MM.1S (cell line): ENCODE measurements around the gene DIS3L2.

Experiments used
- DNase-seq: peaks from one replicate; pipeline ENCODE4 v3.0.0-alpha.2; 2015
- H2AFZ ChIP-seq: fragments of 300-600 bp; sonication (generic); 2 replicates; pipeline ENCODE4 v1.6.0; 2016; ENCODE audit warnings: antibody characterized with exemption, low read length
- H3F3A ChIP-seq: fragments of 300-600 bp; sonication (generic); 2 replicates; pipeline ENCODE4 v1.6.1; 2016; ENCODE audit warnings: mild to moderate bottlenecking, antibody characterized with exemption, low read length, moderate library complexity, mixed read lengths; ENCODE audit not compliant: insufficient read depth
- H3K27ac ChIP-seq: fragments of 300-600 bp; sonication (generic); 2 replicates; pipeline ENCODE4 v1.5.1; 2016; ENCODE audit warnings: mild to moderate bottlenecking, low read length
- H3K27me3 ChIP-seq: fragments of 300-600 bp; sonication (generic); replicated peaks from 2 replicates; pipeline ENCODE4 v1.6.0; 2016; ENCODE audit warnings: low read length; ENCODE audit not compliant: insufficient read depth
- H3K36me3 ChIP-seq: fragments of 300-600 bp; sonication (generic); replicated peaks from 2 replicates; pipeline ENCODE4 v1.6.1; 2016; ENCODE audit warnings: mild to moderate bottlenecking, low read length, mixed read lengths; ENCODE audit not compliant: insufficient read depth
- H3K4me1 ChIP-seq: fragments of 300-600 bp; sonication (generic); 2 replicates; pipeline ENCODE4 v1.6.1; 2016; ENCODE audit warnings: low read length, mixed read lengths
- H3K4me2 ChIP-seq: fragments of 300-600 bp; sonication (generic); 2 replicates; pipeline ENCODE4 v1.6.0; 2016; ENCODE audit warnings: low read depth, low read length
- H3K4me3 ChIP-seq: fragments of 300-600 bp; sonication (generic); 2 replicates; pipeline ENCODE4 v1.5.1; 2016; ENCODE audit warnings: low read length, mixed read lengths
- H3K79me2 ChIP-seq: fragments of 300-600 bp; sonication (generic); 2 replicates; pipeline ENCODE4 v1.6.1; 2016; ENCODE audit warnings: mixed run types, low read length, mixed read lengths
- H3K9ac ChIP-seq: fragments of 300-600 bp; sonication (generic); 2 replicates; pipeline ENCODE4 v1.6.1; 2016; ENCODE audit warnings: low read length, mixed read lengths
- H3K9me2 ChIP-seq: fragments of 300-600 bp; sonication (generic); replicated peaks from 2 replicates; pipeline ENCODE4 v1.6.1; 2016; ENCODE audit warnings: mild to moderate bottlenecking, low read length, mixed read lengths; ENCODE audit not compliant: insufficient read depth
- H3K9me3 ChIP-seq: fragments of 300-600 bp; sonication (generic); replicated peaks from 2 replicates; pipeline ENCODE4 v1.6.1; 2016; ENCODE audit warnings: mild to moderate bottlenecking, low read length, mixed read lengths; ENCODE audit not compliant: insufficient read depth
- H4K20me1 ChIP-seq: fragments of 300-600 bp; sonication (generic); 2 replicates; pipeline ENCODE4 v1.6.1; 2016; ENCODE audit warnings: mild to moderate bottlenecking, low read length, moderate library complexity, mixed read lengths; ENCODE audit not compliant: insufficient read depth
- CTCF ChIP-seq: fragments of 300-600 bp; sonication (generic); IDR thresholded peaks from 2 replicates; pipeline ENCODE4 v1.5.1; 2016; ENCODE audit warnings: antibody characterized with exemption, low read length, mixed read lengths
- EZH2 ChIP-seq: fragments of 300-600 bp; sonication (generic); optimal IDR thresholded peaks from 2 replicates; pipeline ENCODE3; 2017; ENCODE audit warnings: low read depth, mild to moderate bottlenecking, antibody characterized with exemption, low read length, mixed read lengths
- EZH2phosphoT487 ChIP-seq: fragments of 300-600 bp; sonication (generic); IDR thresholded peaks from 2 replicates; pipeline ENCODE4 v1.6.1; 2018; ENCODE audit warnings: antibody characterized with exemption, low read length

Gene DIS3L2

GRCh38 chr2:232238108-232238507 lies 276.6 kb downstream of the DIS3L2 start:
- Histone ChIP-seq H2AFZ (no peak overlapping the region), H3K9ac (no peak overlapping the region), H3K27me3 (no peaks in the 10 kb centered on the region), H3K4me3 (no peak overlapping the region), H3K9me2 (no peaks in the 10 kb centered on the region), H3K9me3 (no peaks in the 10 kb centered on the region), H3K36me3 (no peaks in the 10 kb centered on the region), H3K27ac (no peak overlapping the region), H3K4me1 (peaks cover 6% of the 10 kb centered on the region; the same call in 1 of the 2 replicates), H3K4me2 (no peak overlapping the region), H3F3A (no peaks in the 10 kb centered on the region), H3K79me2 (no peaks in the 10 kb centered on the region), H4K20me1 (no peaks in the 10 kb centered on the region)
- no peak for TF ChIP-seq EZH2
- TF ChIP-seq EZH2phosphoT487: no peak
- TF ChIP-seq CTCF: no peak
- DNase-seq: no peak

GRCh38 chr2:232238596-232238995 lies 277.1 kb downstream of the DIS3L2 start:
- Histone ChIP-seq H3F3A (no peaks in the 10 kb centered on the region), H3K9me2 (no peaks in the 10 kb centered on the region), H3K9me3 (no peaks in the 10 kb centered on the region), H3K27me3 (no peaks in the 10 kb centered on the region), H3K79me2 (no peaks in the 10 kb centered on the region), H4K20me1 (no peaks in the 10 kb centered on the region), H3K27ac (no peak overlapping the region), H3K4me1 (peaks cover 6% of the 10 kb centered on the region; the same call in 1 of the 2 replicates), H3K36me3 (no peaks in the 10 kb centered on the region), H3K4me2 (no peak overlapping the region), H3K9ac (no peak overlapping the region), H2AFZ (no peak overlapping the region), H3K4me3 (no peak overlapping the region)
- no peak for DNase-seq
- no peak for TF ChIP-seq EZH2phosphoT487
- no peak for TF ChIP-seq EZH2
- TF ChIP-seq CTCF: no peak

- no peak overlapping the region for H3K27ac ChIP-seq
- TF ChIP-seq CTCF (no peak), EZH2 (no peak), EZH2phosphoT487 (no peak)
- no peak overlapping the region for H2AFZ ChIP-seq
- no peaks in the 10 kb centered on the region for H3K9me2 ChIP-seq
- no peaks in the 10 kb centered on the region for H3K9me3 ChIP-seq
- no peak for DNase-seq
- H3K36me3 ChIP-seq: no peaks in the 10 kb centered on the region
- no peak overlapping the region for H3K4me3 ChIP-seq
- no peaks in the 10 kb centered on the region for H3K79me2 ChIP-seq
- no peak overlapping the region for H3K9ac ChIP-seq
- no peaks in the 10 kb centered on the region for H3K27me3 ChIP-seq
- H3K4me2 ChIP-seq: no peak overlapping the region
- H4K20me1 ChIP-seq: no peaks in the 10 kb centered on the region
- H3K4me1 ChIP-seq: peaks cover 6% of the 10 kb centered on the region; the same call in 1 of the 2 replicates
- H3F3A ChIP-seq: no peaks in the 10 kb centered on the region
Observed at GRCh38 chr2:232239951-232240681, 278.6 kb downstream of the DIS3L2 start.
